Esophagus squamous epithelium (tissue), 4 donors: ENCODE data around the gene BACH2.

ENCODE experiments used
- CTCF ChIP-seq, 6 experiments: fragments of 450-650 bp in 4 of 6; fragments of 200-600 bp in 2 of 6; sonication (generic) in 2 of 6; IDR thresholded peaks; one replicate each; pipeline ENCODE4 v1.5.1; 2016 to 2019; ENCODE audit warnings: antibody characterized with exemption in 6 of 6, mild to moderate bottlenecking in 4 of 6, moderate library complexity in 4 of 6
- POLR2A ChIP-seq, 4 donors: fragments of 450-650 bp; IDR thresholded peaks; one replicate each; pipeline ENCODE4 v1.6.1; 2017; ENCODE audit warnings: antibody characterized with exemption in 4 of 4, mild to moderate bottlenecking in 4 of 4, moderate library complexity in 3 of 4

- TF ChIP-seq CTCF (IDR thresholded peaks at IDR 0.05) (no peak), POLR2A (IDR thresholded peaks at IDR 0.05) (no peak)
Measured at GRCh38 chr6:90025523-90026061, 271.1 kb downstream of the BACH2 start.
